GM10847 (cell line): ENCODE results near the gene ZNF440.

ENCODE experiments used
- POLR2A ChIP-seq: IDR thresholded peaks from 2 replicates; pipeline ENCODE4 v1.6.1; 2011; ENCODE audit not compliant: insufficient read length; ENCODE audit errors: extremely low read depth

Gene ZNF440

GRCh38 chr19:11881151-11881800 lies 67.2 kb downstream of the ZNF440 start:
- TF ChIP-seq POLR2A, result no peak

DNA sequence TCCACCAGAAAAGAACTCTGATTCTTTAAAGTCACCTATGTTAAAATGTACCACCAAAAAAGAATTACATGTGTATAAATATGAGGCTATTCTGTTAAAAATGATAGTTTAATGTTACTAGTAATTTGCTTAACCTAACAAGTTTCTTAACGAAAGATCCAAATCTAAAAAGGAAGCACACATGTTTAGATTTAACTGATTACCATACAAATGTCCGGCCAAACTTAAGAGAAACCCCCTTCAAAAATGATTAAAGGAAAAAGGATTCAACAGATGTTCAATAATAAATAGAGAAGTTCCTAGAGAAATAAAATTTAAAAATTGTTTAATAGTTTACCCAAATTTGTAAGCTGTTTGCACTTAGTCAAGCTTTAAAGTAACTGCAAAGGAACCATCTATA lies 68.5 kb downstream of the ZNF440 start:
- TF ChIP-seq POLR2A, result no peak
